Neural cell (in vitro differentiated cells): Measurements from ENCODE around the gene UGT1A8.

Experiments used
- CTCF ChIP-seq: fragments of 450-650 bp; IDR thresholded peaks from 2 replicates; pipeline ENCODE4 v1.5.1; 2014; ENCODE audit warnings: antibody characterized with exemption, mild to moderate bottlenecking, moderate library complexity; ENCODE audit not compliant: poor library complexity, severe bottlenecking
- EP300 ChIP-seq: fragments of 450-650 bp; conservative IDR thresholded peaks from 2 replicates; pipeline ENCODE4 v1.6.1; 2014; ENCODE audit warnings: antibody characterized with exemption, mild to moderate bottlenecking, moderate library complexity; ENCODE audit not compliant: poor library complexity, severe bottlenecking
- MXI1 ChIP-seq: fragments of 450-650 bp; conservative IDR thresholded peaks from 2 replicates; pipeline ENCODE4 v1.6.1; 2014; ENCODE audit warnings: antibody characterized with exemption, mild to moderate bottlenecking; ENCODE audit not compliant: poor library complexity, severe bottlenecking
- POLR2AphosphoS5 ChIP-seq: IDR thresholded peaks from 2 replicates; pipeline ENCODE4 v1.6.1; 2012
- RAD21 ChIP-seq: fragments of 450-650 bp; conservative IDR thresholded peaks from 2 replicates; pipeline ENCODE4 v1.6.1; 2014; ENCODE audit warnings: antibody characterized with exemption, mild to moderate bottlenecking, moderate library complexity
- SMC3 ChIP-seq: fragments of 450-650 bp; conservative IDR thresholded peaks from 2 replicates; pipeline ENCODE4 v1.6.1; 2014; ENCODE audit warnings: antibody characterized with exemption, mild to moderate bottlenecking, moderate library complexity; ENCODE audit not compliant: poor library complexity
- TF ChIP-seq, protein P1 (sequence below): IDR thresholded peaks from 2 replicates; pipeline ENCODE4 v1.6.1; 2012; ENCODE audit warnings: borderline replicate concordance

GRCh38 chr2:233746475-233747282, 129.2 kb downstream of the UGT1A8 start:
- TF ChIP-seq CTCF = no peak
- no peak for TF ChIP-seq RAD21
- no peak for TF ChIP-seq EP300
- no peak for TF ChIP-seq MXI1
- TF ChIP-seq, protein P1, sequence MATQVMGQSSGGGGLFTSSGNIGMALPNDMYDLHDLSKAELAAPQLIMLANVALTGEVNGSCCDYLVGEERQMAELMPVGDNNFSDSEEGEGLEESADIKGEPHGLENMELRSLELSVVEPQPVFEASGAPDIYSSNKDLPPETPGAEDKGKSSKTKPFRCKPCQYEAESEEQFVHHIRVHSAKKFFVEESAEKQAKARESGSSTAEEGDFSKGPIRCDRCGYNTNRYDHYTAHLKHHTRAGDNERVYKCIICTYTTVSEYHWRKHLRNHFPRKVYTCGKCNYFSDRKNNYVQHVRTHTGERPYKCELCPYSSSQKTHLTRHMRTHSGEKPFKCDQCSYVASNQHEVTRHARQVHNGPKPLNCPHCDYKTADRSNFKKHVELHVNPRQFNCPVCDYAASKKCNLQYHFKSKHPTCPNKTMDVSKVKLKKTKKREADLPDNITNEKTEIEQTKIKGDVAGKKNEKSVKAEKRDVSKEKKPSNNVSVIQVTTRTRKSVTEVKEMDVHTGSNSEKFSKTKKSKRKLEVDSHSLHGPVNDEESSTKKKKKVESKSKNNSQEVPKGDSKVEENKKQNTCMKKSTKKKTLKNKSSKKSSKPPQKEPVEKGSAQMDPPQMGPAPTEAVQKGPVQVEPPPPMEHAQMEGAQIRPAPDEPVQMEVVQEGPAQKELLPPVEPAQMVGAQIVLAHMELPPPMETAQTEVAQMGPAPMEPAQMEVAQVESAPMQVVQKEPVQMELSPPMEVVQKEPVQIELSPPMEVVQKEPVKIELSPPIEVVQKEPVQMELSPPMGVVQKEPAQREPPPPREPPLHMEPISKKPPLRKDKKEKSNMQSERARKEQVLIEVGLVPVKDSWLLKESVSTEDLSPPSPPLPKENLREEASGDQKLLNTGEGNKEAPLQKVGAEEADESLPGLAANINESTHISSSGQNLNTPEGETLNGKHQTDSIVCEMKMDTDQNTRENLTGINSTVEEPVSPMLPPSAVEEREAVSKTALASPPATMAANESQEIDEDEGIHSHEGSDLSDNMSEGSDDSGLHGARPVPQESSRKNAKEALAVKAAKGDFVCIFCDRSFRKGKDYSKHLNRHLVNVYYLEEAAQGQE = no peak
- TF ChIP-seq SMC3 = no peak
- no peak for TF ChIP-seq POLR2AphosphoS5
